Measurements from ENCODE around the gene NUP210L. TPM values are rescaled to one million over a fixed set of nuclear protein-coding genes. Genes with fewer than 3 reads are reported as not detected.

NUP210L gene
- total and polyA plus RNA-seq, 9 of the 15 experiments (the other 6 are each of a cell fraction or from before 2014, with no cell fraction given): 0.01 to 0.04 TPM; not detected in 7

GRCh38 chr1:153977250-153978240 lies 177.3 kb downstream of the NUP210L start, which contains the start of gene JTB (continued):
- no peak for TF ChIP-seq ZNF41 (CRISPR knock-in tag; conservative IDR thresholded peaks at IDR 0.05)
- TF ChIP-seq EWSR1 (IDR thresholded peaks at IDR 0.05; ENCODE audit: borderline replicate concordance, low read depth, partially characterized antibody): no peak
- TF ChIP-seq ZNF609 (CRISPR knock-in tag; IDR thresholded peaks at IDR 0.05; ENCODE audit: borderline replicate concordance): peak; percentile 67; the same call in 1 of the 2 replicates
- TF ChIP-seq KLF6 (CRISPR knock-in tag; IDR thresholded peaks at IDR 0.05; ENCODE audit: borderline replicate concordance): no peak
- no peak for TF ChIP-seq BRF1 (IDR thresholded peaks at IDR 0.05; ENCODE audit: borderline replicate concordance, extremely low read depth, insufficient read length)
- no peak for TF ChIP-seq IRF2 (CRISPR knock-in tag; IDR thresholded peaks at IDR 0.05)
- no peak for TF ChIP-seq FOXK1 (CRISPR knock-in tag; IDR thresholded peaks at IDR 0.05; ENCODE audit: borderline replicate concordance)
- peak; percentile 55 for TF ChIP-seq POLR2B (IDR thresholded peaks at IDR 0.05; ENCODE audit: low read depth, partially characterized antibody)
- TF ChIP-seq RNF2 (IDR thresholded peaks at IDR 0.05): peak; percentile 14; the same call in 1 of the 2 replicates
- TF ChIP-seq ZFP1 (CRISPR knock-in tag; IDR thresholded peaks at IDR 0.05): no peak
- no peak for TF ChIP-seq PURB (CRISPR knock-in tag; IDR thresholded peaks at IDR 0.05; ENCODE audit: low read depth)
- TF ChIP-seq CREB1 (IDR thresholded peaks at IDR 0.05): peak; percentile 80
- TF ChIP-seq CREB1 (CRISPR knock-in tag; IDR thresholded peaks at IDR 0.05): peak; percentile 64; the same call in 1 of the 2 replicates
- no peak for TF ChIP-seq IRF1 (CRISPR knock-in tag; IDR thresholded peaks at IDR 0.05; ENCODE audit: borderline replicate concordance)
- no peak for TF ChIP-seq MYNN (IDR thresholded peaks at IDR 0.05)
- no peak for TF ChIP-seq MYNN (CRISPR knock-in tag; IDR thresholded peaks at IDR 0.05)
- no peak for TF ChIP-seq RBM14 (IDR thresholded peaks at IDR 0.05; ENCODE audit: borderline replicate concordance, insufficient read depth, low read depth, low read length)
- TF ChIP-seq HIVEP1 (CRISPR knock-in tag; IDR thresholded peaks at IDR 0.05): 0 out of 2 replicates have a peak, but pooled peaks have one; percentile 2
- no peak for TF ChIP-seq ID3 (CRISPR knock-in tag; IDR thresholded peaks at IDR 0.05)
- no peak; the same call in 1 of the 2 replicates for TF ChIP-seq ID3 (tag; IDR thresholded peaks at IDR 0.05)

Measured in K562 (cell line).